Skin of body (tissue), 2 donors: ENCODE data around the gene VSIG2. TPM values are rescaled to one million over a fixed set of nuclear protein-coding genes. Genes with fewer than 3 reads are reported as not detected.

Experiments used
- DNase-seq: peaks from one replicate; lab custom pipeline; 2025; lab: John Stamatoyannopoulos, UW
- total RNA-seq: library from RNA; depleted of rRNA; stranded (reverse); fragments of >200 nt; gene quantifications from one replicate; pipeline ENCODE4 v1.2.3, GENCODE V29; 2014

Gene VSIG2
- total RNA-seq, 1 donor from 2014 or later = 0.20 TPM

- DNase-seq = no peak
These were observed 26.9 kb downstream of the VSIG2 start for GRCh38 chr11:124724979-124725718.

GRCh38 chr11:124722176-124722575 lies 29.9 kb downstream of the VSIG2 start:
- DNase-seq = no peak

GRCh38 chr11:124719534-124719933 lies 32.5 kb downstream of the VSIG2 start:
- no peak for DNase-seq

GRCh38 chr11:124718801-124719200 lies 33.3 kb downstream of the VSIG2 start:
- no peak for DNase-seq

DNA sequence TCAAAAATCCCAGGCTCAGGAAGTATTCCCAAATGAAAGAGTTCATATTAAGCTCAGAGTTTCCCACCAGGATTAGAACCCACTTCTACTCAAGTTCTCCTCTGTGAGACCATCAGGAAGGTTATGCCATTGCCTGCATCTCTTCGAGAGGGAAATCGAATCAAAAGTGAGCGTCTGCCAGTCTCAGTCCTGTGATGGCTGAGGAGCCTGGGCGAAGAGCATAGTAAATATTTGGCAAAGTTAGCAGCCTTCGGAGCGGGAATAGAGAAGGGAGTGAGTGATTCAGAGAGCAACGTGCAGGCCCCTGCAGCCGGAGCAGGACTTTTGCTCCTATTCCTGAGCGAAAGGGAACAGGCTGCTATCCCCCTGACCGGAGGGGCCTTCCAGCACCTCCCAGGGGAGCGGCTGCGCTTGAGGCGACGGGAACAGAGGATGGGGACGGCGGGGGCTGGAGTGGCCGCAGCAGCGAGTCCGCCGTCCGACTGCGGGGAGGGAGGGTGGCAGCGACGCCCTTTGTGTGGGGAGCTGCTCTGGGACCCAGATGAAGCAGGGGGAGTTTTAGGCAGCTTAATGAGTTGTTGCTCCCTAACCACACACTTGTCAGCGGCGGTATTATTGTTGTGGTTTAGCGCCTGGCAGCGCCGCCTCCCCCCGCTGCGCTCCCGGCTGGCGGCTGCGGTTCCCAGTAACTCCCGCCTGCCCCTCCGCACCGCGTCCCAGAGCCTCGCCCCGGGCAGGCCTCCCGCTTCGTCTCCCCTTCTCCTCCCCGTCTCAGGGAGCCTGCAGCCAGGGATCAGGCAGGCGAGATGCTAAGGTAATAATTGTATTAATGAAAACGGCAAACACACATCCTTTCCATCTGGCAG lies 34.0 kb downstream of the VSIG2 start:
- no peak for DNase-seq

DNA sequence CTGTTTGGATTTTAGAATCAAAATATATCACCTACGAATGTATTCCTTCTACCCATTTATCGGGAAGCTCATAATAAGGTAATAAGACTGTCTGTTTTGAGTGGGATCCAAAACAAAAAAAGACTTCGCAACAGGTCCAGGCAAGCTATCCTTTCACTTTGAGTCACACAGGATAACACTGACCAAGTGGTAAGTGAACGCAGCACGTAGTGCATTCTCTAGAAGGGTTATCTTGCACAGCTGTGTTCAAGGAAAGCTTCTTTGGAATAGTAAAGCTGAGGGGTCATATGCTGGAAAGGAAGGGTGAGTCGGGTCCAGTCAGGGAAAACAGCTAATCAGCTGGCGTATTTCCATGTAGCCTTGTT lies 34.7 kb downstream of the VSIG2 start:
- no peak for DNase-seq

DNA sequence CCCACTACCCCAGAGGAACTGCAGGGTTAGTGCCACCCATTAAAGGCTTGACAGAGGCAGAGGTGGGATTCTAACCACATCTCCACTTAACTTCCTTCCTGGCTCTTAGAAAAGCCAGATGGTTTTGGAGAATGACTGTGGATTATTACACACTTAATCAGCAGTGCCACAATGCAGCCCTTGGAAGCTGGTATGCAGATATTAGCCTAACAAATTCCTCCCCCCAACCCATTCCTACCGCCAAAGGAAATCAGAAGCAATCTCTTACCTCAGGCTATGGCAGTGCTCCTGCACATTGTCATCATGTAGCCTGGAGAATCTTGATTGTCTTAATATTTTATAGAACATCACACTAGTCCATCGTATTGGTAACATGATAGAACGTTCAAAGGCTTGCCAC lies 35.5 kb downstream of the VSIG2 start:
- no peak for DNase-seq

DNA sequence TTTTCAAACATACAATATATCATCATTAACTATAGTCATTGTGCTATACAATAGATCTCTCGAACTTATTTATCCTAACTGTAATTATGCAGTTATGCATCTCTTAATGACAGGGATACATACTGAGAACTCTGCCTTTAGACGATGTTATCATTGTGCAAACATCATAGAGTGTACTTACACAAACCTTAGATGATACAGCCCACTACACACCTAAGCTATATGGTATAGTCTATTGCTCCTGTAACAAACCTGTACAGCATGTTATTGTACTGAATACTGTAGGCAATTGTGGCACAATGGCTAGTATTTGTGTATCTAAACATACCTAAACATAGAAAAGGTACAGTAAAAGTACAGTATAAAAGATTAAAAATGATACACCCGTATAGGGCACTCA lies 39.7 kb downstream of the VSIG2 start:
- no peak for DNase-seq

- DNase-seq = no peak
These were observed 44.2 kb downstream of the VSIG2 start for GRCh38 chr11:124707829-124708228.

DNA sequence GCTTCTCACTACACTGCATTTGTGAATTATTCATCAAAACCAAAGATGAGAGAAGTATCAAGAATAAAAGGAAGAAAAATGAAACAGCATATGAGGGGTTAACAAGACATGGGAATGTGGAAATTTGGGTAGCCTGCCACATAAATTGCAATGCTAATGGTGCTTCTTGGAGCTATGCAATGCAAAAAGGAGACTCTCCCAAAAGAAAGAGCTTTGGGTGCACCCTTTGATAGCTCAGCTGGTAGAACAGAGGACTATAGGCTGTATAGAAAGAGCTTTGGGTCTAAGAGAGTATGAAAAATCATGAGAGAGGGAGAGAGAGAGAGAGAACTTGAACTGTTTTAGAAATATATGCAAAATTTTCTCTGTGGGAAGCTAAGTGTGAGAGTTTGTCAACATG lies 52.0 kb downstream of the VSIG2 start:
- DNase-seq = no peak

DNA sequence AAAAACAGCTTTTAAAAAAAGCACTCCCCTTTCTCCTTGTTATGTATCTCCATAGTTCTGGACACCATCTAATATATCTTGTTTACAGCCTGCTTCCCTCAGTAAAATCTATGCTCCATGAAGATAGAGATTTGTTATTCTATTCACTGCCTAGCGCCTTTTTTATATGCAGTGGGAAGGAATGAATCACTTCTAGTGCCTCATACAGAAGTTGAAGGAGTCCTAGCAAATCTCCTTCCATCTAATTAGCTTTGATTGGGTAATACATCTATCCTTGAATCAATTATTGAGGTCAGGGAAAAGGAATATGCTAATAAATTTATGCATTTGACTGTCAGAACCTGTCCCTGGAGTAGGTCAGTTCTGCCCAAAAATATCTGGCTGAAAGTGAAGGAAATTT lies 52.5 kb downstream of the VSIG2 start:
- no peak for DNase-seq

Other genes starting within 250 kb of the VSIG2 start
- gene OR8B12, start 208.6 kb downstream of the VSIG2 start, total RNA-seq = not detected
- gene OR8A1, start 182.3 kb downstream of the VSIG2 start, total RNA-seq = not detected
- gene PANX3, start 140.8 kb downstream of the VSIG2 start, total RNA-seq = not detected
- gene TBRG1, start 129.4 kb downstream of the VSIG2 start, total RNA-seq = 13.6 TPM
- gene SIAE, start 78.5 kb downstream of the VSIG2 start, total RNA-seq = 3.9 TPM
- 2.9 TPM for gene SPA17, start 78.4 kb downstream of the VSIG2 start, total RNA-seq
- 0.39 TPM for gene NRGN, start 12.3 kb downstream of the VSIG2 start, total RNA-seq
- gene ESAM, start 10.0 kb upstream of the VSIG2 start, total RNA-seq = 9.2 TPM
- gene MSANTD2, start 48.2 kb upstream of the VSIG2 start, total RNA-seq = 15.2 TPM
- gene ROBO3, start 113.2 kb upstream of the VSIG2 start, total RNA-seq = 8.8 TPM
- 9.7 TPM for gene ROBO4, start 145.6 kb upstream of the VSIG2 start, total RNA-seq
- not detected for gene HEPN1, start 167.0 kb upstream of the VSIG2 start, total RNA-seq
- 3.6 TPM for gene HEPACAM, start 183.8 kb upstream of the VSIG2 start, total RNA-seq
- 4.3 TPM for gene CCDC15, start 201.9 kb upstream of the VSIG2 start, total RNA-seq